Thyroid gland (tissue), 4 donors: ENCODE data around the gene PARP8.
"Not testable (repeated sequence)": the region's sequence is repeated elsewhere in the genome, so short reads cannot be mapped to it uniquely, and the experiment has no call there.

Experiments
- CTCF ChIP-seq, 6 experiments: fragments of 200-600 bp in 3 of 6; fragments of 450-650 bp in 3 of 6; sonication (generic) in 3 of 6; IDR thresholded peaks; one replicate each; pipeline ENCODE4 v1.5.1; 2016 to 2019; ENCODE audit warnings: antibody characterized with exemption in 6 of 6, mild to moderate bottlenecking in 2 of 6, inconsistent platforms in 1 of 6, moderate library complexity in 1 of 6
- POLR2A ChIP-seq, 2 donors: fragments of 450-650 bp; IDR thresholded peaks; one replicate each; pipeline ENCODE4 v1.6.1; 2017; ENCODE audit warnings: antibody characterized with exemption in 2 of 2, mild to moderate bottlenecking in 2 of 2, moderate library complexity in 1 of 2

- not testable (repeated sequence) for TF ChIP-seq CTCF, POLR2A (IDR thresholded peaks at IDR 0.05)
Measured at GRCh38 chr5:50673444-50673843, 7.0 kb downstream of the PARP8 start.
